Astrocyte of the spinal cord (primary cell): ENCODE data around the gene BNC2.

ENCODE experiments used
- DNase-seq: peaks from one replicate; pipeline ENCODE4 v3.0.0; 2011; ENCODE audit warnings: low read depth, low spot score
- H3K4me3 ChIP-seq: 2 replicates; pipeline ENCODE4 v1.5.1; 2011; ENCODE audit warnings: low read depth, mild to moderate bottlenecking, low read length, moderate library complexity
- CTCF ChIP-seq: IDR thresholded peaks from 2 replicates; pipeline ENCODE4 v1.5.1; 2012; ENCODE audit warnings: low read depth, mild to moderate bottlenecking, low read length, inconsistent platforms
- in situ Hi-C: cut with HindIII; loops from 2 replicates; pipeline ENCODE4 v1.10.0; 2017; ENCODE audit warnings: low sequenced_read_pairs

Gene BNC2

GRCh38 chr9:16396389-16396788 is 474.1 kb downstream of the BNC2 start:
- no peak for TF ChIP-seq CTCF

DNA sequence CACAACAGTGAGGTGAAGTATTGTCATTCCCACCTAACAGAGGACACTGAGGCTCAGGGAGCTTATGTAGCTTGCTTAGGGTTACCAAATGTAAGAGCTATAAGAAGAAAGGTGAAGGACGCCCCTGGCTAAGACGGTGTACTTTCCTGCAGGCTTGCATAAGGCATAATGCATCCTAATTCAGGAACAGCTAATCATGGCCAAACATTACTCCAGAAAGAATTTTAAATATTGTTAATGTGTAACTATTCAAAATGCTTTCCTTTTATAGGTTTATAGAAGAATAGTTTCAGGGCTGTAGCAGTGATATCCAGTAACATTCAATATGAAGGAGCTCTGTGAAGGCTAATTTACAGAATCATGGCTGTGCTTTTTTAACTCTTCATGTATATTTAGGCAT is 479.1 kb downstream of the BNC2 start:
- no peak for TF ChIP-seq CTCF
- no peak for DNase-seq
- in situ Hi-C loops = no loop called here
- H3K4me3 ChIP-seq = no peak overlapping the region

More at GRCh38 chr9:16396389-16396788, 474.1 kb downstream of the BNC2 start:
- H3K4me3 ChIP-seq = no peak overlapping the region
- no peak for DNase-seq
- in situ Hi-C loops = no loop called here

DNA sequence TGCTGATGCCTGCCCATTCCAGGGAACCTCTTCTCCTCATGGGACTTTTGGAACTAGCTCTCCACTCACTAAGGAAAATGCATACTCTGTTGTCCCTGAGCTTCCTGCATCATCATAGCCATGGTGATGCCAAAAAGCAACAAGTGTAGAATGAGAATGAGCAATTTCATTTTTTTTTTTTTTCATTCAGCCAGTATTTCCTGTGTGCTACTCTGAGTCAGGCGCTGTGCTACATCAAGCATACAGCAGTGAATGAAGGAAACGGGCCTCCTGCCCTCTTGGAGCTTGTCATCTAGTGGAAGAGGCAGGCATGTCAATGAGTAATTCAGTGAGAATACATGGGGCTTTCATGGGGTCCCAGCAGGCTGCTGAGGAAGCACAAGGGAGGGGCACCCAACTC is 483.1 kb downstream of the BNC2 start:
- TF ChIP-seq CTCF = no peak
- DNase-seq = no peak
- in situ Hi-C loops = no loop called here

DNA sequence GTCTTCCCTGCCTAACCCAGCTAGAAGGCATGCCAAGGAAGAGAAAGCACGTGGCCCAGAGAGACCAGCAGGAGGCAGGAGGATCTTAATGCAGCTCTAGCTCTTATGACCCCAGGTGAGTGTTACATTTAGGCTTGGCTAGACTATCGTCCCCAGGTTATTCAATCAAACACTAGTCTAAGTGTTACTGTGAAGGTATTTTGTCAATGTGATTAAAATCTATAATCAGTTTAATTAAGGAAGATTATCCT is 483.7 kb downstream of the BNC2 start:
- no peak for DNase-seq
- TF ChIP-seq CTCF = no peak
- H3K4me3 ChIP-seq = no peak overlapping the region
- in situ Hi-C loops = no loop called here

More for the DNA sequence above, 483.1 kb downstream of the BNC2 start:
- H3K4me3 ChIP-seq = no peak overlapping the region

GRCh38 chr9:16386007-16386826 is 484.3 kb downstream of the BNC2 start:
- no peak overlapping the region for H3K4me3 ChIP-seq
- no peak for TF ChIP-seq CTCF
- DNase-seq = peak; percentile 22
- in situ Hi-C loops = no loop called here

DNA sequence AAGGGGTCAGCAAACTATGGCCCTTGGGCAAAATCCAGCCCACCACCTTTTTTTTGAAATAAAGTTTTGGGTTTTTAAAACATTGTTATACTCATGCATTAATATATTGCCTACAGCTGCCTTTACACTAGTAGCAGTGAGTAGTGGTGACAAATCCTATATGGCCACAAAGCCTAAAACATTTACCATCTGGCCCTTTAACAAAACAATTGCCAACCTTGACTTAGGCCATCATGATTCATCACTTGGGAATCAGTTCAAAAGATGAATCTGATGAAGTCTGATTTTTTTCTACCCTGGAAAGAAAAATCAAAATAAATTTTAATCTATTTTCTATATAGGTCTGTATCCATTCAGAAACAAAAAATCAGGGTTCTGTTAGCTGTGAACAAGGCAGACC is 484.9 kb downstream of the BNC2 start:
- in situ Hi-C loops = no loop called here
- TF ChIP-seq CTCF = no peak
- no peak overlapping the region for H3K4me3 ChIP-seq
- peak; percentile 63 for DNase-seq
